Measurements from ENCODE around the gene DOHH.
A peak's percentile ranks its signal among the peaks of the same experiment; 100 is the strongest.

DOHH gene

DNA sequence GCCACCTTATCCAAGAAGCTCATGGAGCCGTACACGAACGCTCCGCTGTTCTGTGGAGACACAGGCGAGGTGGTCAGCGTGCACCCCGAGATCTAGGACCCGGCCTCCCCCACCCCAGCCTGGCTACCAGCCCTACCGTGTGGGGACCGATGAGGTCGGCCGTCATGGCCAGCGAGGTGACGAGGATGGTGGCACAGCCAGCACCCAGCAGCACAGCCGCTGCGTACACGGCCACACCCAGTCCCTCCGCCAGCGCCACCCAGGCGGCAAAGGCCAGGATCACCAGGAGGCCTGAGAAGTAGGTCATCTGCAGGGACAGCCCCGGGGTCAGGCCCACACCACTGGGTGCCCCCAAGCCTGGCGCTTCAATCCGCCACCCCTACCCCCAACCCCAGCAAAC is 45.6 kb upstream of the DOHH start:
- H3K4me3 ChIP-seq (ENCODE audit: low read depth, low read length), result no peak overlapping the region
- peaks cover 41% of the 10 kb centered on the region for H3K36me3 ChIP-seq
- no peak overlapping the region for H3K27ac ChIP-seq
- no peaks in the 10 kb centered on the region for H3K9me3 ChIP-seq (ENCODE audit: severe bottlenecking)
- H3K27me3 ChIP-seq (ENCODE audit: insufficient read depth, low read depth, severe bottlenecking), result no peaks in the 10 kb centered on the region
- TF ChIP-seq, protein P1, sequence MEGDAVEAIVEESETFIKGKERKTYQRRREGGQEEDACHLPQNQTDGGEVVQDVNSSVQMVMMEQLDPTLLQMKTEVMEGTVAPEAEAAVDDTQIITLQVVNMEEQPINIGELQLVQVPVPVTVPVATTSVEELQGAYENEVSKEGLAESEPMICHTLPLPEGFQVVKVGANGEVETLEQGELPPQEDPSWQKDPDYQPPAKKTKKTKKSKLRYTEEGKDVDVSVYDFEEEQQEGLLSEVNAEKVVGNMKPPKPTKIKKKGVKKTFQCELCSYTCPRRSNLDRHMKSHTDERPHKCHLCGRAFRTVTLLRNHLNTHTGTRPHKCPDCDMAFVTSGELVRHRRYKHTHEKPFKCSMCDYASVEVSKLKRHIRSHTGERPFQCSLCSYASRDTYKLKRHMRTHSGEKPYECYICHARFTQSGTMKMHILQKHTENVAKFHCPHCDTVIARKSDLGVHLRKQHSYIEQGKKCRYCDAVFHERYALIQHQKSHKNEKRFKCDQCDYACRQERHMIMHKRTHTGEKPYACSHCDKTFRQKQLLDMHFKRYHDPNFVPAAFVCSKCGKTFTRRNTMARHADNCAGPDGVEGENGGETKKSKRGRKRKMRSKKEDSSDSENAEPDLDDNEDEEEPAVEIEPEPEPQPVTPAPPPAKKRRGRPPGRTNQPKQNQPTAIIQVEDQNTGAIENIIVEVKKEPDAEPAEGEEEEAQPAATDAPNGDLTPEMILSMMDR (IDR thresholded peaks at IDR 0.05; ENCODE audit: low read depth, low read length), result no peak
- DNase-seq, result no peak

DNA sequence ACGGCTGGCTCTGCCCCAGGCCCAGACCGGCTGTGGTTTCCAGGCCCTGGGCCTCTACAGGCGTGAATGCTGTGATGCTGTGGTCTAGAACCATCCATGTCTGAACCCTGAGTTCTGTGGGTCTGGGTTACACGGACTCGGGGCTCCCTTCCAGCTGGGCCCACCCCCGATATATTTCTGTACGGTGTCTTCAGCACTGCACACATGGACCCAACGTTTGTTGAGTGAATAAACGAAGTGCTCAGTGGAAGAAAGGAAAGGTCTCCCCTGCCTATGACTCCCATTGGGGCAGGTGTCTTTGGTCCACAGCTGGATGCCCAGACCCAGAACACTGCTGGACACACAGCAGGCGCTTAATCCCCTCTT is 45.2 kb upstream of the DOHH start:
- no peaks in the 10 kb centered on the region for H3K9me3 ChIP-seq (ENCODE audit: severe bottlenecking)
- no peak for DNase-seq
- TF ChIP-seq, protein P1 (IDR thresholded peaks at IDR 0.05; ENCODE audit: low read depth, low read length), result no peak
- no peak overlapping the region for H3K27ac ChIP-seq
- no peak overlapping the region for H3K4me3 ChIP-seq (ENCODE audit: low read depth, low read length)
- H3K27me3 ChIP-seq (ENCODE audit: insufficient read depth, low read depth, severe bottlenecking), result no peaks in the 10 kb centered on the region
- peaks cover 38% of the 10 kb centered on the region for H3K36me3 ChIP-seq

DNA sequence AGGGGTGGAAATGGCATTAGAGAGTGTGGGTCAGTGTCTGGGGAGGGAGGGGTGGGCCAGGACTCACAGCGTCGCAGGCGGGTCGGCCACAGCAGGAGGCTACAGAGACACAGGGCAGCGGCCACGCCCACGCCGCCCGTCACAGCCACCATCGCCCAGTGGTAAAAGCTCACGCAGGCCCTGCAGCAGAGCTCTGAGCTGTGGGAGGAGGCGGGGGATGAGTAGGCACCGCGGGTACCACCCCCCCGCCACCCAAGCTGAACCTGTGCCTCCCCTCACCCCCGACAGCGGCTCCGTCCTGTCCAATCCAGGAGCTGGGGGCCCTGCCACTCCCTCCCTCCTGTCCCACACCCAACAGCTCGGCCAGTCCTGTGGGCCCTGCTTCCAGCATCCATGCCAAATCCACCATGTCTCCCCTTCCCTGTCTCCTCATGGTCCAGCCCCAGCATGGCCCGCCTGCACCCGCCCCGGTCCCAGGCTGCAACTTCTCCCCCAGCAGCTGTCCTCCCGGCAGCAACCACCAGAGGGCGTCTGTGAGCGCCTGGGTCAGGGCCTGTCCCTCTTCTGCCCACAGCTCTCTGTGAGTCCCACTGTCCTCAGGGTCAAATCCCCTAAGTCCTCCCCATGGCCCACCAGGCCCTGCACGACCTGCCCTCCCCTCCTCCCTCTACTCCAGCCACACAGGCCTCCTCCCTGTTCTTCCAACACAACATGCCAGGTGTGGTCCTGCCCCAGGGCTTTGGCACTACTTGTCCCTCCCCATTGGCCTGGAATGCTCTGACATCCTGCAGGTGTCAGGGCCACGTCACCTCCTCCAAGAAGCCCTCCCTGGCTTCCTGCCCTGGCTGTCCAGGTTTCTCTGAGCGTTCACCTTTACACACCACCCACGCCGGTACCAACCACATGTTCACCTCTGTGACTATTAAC is 44.5 kb upstream of the DOHH start:
- Histone ChIP-seq H3K4me3 (ENCODE audit: low read depth, low read length) (no peak overlapping the region), H3K36me3 (peaks cover 35% of the 10 kb centered on the region), H3K27me3 (ENCODE audit: insufficient read depth, low read depth, severe bottlenecking) (no peaks in the 10 kb centered on the region), H3K9me3 (ENCODE audit: severe bottlenecking) (no peaks in the 10 kb centered on the region), H3K27ac (no peak overlapping the region)
- peak; percentile 79 for DNase-seq
- TF ChIP-seq, protein P1 (IDR thresholded peaks at IDR 0.05; ENCODE audit: low read depth, low read length), result peak; percentile 98

DNA sequence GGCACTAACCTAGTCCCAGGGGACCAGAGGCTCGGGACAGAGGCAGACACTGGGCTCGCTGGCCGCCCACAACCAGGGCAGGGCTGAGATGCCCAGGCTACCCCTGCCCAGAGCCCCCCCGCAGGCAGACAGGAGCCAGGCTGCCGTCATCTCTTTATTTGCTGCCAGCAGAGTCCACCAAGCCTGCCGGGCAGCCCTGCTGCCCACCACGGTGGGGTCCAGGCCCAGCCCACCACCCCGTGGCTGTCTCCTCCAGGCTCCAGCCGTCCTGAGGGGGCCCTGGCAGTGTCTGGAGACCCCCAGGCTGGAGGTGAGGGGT is 43.5 kb upstream of the DOHH start:
- Histone ChIP-seq H3K27me3 (ENCODE audit: insufficient read depth, low read depth, severe bottlenecking) (no peaks in the 10 kb centered on the region), H3K9me3 (ENCODE audit: severe bottlenecking) (no peaks in the 10 kb centered on the region), H3K36me3 (peaks cover 41% of the 10 kb centered on the region), H3K27ac (no peak overlapping the region), H3K4me3 (ENCODE audit: low read depth, low read length) (no peak overlapping the region)
- TF ChIP-seq, protein P1 (IDR thresholded peaks at IDR 0.05; ENCODE audit: low read depth, low read length), result no peak
- no peak for DNase-seq

DNA sequence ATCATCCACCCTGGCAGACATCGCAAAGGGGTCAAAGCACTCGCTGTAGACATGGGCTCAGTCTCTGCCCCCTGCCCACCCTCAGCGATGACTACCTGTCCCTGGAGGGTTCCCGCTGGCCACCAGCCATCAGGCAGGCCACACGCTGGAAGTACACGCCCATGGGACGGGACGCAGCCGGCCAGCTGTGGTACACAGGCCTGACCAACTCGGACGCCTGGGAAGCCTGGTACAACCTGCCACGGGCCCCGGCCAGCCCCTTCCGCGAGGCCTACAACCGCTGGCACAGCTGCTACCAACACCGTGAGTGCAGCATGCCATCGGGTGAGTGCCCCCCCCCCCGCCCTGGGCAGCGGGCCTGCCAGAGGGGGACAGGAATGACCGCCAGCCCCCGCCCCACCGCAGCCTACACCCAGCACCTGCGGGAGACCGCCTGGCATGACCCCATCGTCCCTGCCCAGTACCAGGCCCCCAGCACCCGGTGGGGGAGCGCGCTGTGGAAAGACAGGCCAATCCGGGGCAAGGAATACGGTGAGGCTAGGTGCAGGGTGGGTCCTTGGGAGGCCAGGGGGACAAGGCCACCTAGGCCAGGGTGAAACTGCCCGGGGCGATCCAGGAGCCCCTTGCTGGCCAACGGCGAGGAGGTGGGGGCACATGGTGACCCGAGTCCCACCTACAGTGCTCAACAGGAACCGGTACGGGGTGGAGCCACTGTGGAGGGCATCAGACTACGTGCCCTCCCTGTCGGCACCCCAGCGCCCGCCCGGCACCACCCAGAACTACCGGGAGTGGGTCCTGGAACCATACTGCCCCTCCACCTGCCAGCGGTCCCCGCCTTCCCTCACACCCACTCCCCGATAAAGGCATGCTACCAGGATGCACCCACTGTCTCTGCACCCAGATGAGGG is 42.9 kb upstream of the DOHH start:
- Histone ChIP-seq H3K36me3 (peaks cover 41% of the 10 kb centered on the region), H3K4me3 (ENCODE audit: low read depth, low read length) (no peak overlapping the region), H3K9me3 (ENCODE audit: severe bottlenecking) (no peaks in the 10 kb centered on the region), H3K27ac (no peak overlapping the region), H3K27me3 (ENCODE audit: insufficient read depth, low read depth, severe bottlenecking) (no peaks in the 10 kb centered on the region)
- TF ChIP-seq, protein P1 (IDR thresholded peaks at IDR 0.05; ENCODE audit: low read depth, low read length), result no peak
- DNase-seq, result no peak
